ENCODE measurements around the gene CES3.

GRCh38 chr16:67014634-67015312 lies 53.7 kb downstream of the CES3 start:
- no peak for TF ChIP-seq EZH2phosphoT487 (conservative IDR thresholded peaks at IDR 0.05; ENCODE audit: low read length)
- TF ChIP-seq CTCF (IDR thresholded peaks at IDR 0.05; ENCODE audit: insufficient read depth, low read length, poor library complexity, severe bottlenecking): no peak
